T-helper 1 cell treated with Interleukin-12 subunit alpha and Interleukin-12 subunit beta and Interleukin-4 antibody, amounts not matched to agents 30 μg/mL and 1 μg/mL, for 36 hours (primary cell): ENCODE results near the gene MEMO1.

Experiments used
- H3K27ac Mint-ChIP-seq: one replicate; pipeline ENCODE4 v1.8.0; 2021; ENCODE audit warnings: mild to moderate bottlenecking, mixed read lengths
- H3K27me3 Mint-ChIP-seq: one replicate; pipeline ENCODE4 v1.8.0; 2021; ENCODE audit warnings: low read depth, mixed read lengths
- H3K36me3 Mint-ChIP-seq: one replicate; pipeline ENCODE4 v1.8.0; 2021; ENCODE audit warnings: low read depth, mixed read lengths
- H3K4me1 Mint-ChIP-seq: one replicate; pipeline ENCODE4 v1.8.0; 2021; ENCODE audit warnings: low read depth, mixed read lengths
- H3K4me3 Mint-ChIP-seq: one replicate; pipeline ENCODE4 v1.8.0; 2021; ENCODE audit warnings: mild to moderate bottlenecking, moderate library complexity, mixed read lengths
- H3K9me3 Mint-ChIP-seq: one replicate; pipeline ENCODE4 v1.8.0; 2021; ENCODE audit warnings: mixed read lengths

Gene MEMO1

DNA sequence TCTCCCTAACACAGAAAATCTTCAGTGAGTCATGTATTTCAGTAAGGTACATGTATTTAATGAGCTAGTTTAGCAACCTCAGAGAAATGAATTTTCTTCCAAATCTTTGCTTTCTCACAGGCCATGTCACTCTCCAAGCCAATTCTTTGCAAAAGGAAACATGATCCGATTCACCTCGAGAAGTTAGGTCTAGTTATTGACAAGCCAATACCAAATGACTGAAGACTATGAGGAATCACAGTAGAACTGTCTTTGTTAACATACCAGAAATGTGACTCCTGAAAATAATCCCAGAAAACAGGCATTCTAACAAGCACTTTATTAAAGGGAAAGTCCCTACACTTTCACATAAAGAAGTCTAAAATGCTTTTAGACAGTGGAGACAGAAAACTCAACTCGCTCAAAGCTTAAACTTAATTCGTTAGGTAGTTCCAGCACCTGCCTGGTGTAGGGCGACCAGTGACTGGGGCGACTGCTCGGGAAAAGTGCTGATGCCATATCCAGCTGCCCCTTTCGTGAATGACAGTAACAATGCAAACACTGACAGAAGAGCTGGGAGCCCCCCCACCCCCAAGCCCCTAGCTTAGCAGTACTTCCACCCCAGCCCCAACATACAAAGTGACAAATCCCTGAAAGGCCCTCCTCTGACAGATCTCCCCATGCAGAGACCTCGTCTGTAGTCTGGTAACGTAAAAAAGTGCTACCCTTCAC lies 1.8 kb downstream of the MEMO1 start:
- no peaks in the 10 kb centered on the region for H3K27me3 Mint-ChIP-seq
- peak overlapping the region; percentile 96 for H3K4me3 Mint-ChIP-seq
- peak overlapping the region; percentile 83 for H3K27ac Mint-ChIP-seq
- H3K9me3 Mint-ChIP-seq = no peaks in the 10 kb centered on the region
- peaks cover 50% of the 10 kb centered on the region for H3K4me1 Mint-ChIP-seq
- H3K36me3 Mint-ChIP-seq = peaks cover 9% of the 10 kb centered on the region

DNA sequence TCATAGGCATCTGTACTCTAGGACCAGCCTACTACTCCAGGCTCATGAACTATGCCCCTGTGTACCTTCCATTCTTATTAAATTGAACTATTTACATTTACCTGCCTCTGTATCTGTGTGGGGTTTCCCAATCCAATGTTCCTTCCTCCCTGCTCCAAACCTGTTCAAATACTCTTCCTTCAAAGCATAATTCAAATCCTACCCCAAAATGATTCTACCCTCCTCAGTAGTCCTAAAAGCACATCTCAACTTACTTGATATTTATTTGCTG lies 3.8 kb downstream of the MEMO1 start:
- Mint-ChIP-seq H3K36me3 (peaks cover 9% of the 10 kb centered on the region), H3K4me3 (no peak overlapping the region), H3K9me3 (no peaks in the 10 kb centered on the region), H3K27ac (no peak overlapping the region), H3K4me1 (peaks cover 52% of the 10 kb centered on the region), H3K27me3 (no peaks in the 10 kb centered on the region)

DNA sequence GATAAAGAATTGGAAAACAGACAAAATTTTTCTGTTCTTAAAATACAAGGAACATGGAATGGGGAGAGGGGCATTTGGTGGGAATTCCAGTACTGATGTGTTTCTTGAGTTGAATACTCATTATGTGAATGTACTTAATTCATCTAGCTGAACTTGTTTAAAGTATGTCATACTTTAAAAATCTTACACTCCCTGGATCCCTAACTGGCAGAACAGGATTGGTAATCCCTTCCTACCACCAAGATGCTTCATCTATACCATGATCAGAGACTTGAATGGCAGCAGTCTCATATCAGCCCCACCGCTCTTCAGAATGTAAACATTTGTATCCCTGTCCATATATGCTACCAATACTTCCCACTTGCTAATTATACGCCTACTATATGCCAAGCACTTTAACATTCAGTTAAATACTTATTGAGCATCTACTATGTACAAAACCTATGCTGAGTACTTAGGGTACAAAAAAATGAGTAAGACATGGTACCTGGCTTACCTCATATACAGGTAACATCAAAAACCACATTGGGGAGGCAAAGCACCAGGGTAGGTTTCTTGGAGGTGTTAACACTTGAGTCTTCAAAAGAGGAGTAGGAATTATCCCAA lies 5.3 kb downstream of the MEMO1 start:
- no peaks in the 10 kb centered on the region for H3K9me3 Mint-ChIP-seq
- no peaks in the 10 kb centered on the region for H3K27me3 Mint-ChIP-seq
- no peak overlapping the region for H3K27ac Mint-ChIP-seq
- no peak overlapping the region for H3K4me3 Mint-ChIP-seq
- peaks cover 42% of the 10 kb centered on the region for H3K4me1 Mint-ChIP-seq
- H3K36me3 Mint-ChIP-seq = peaks cover 9% of the 10 kb centered on the region

DNA sequence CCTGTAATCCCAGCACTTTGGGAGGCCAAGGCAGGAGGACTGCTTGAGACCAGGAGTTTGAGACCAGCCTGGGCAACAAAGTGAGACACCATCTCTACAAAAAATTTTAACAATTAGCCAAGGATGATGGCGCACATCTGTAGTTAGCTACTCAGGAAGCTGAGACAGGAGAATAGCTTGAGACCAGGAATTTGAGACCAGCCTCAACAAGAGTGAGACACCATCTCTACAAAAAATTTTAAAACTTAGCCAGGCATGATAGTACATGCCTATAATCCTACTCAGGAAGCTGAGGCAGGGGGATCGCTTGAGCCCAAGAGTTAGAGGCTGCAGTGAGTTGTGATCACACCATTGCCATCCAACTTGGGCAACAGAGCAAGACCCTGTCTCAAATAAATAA lies 7.0 kb downstream of the MEMO1 start:
- Mint-ChIP-seq H3K27me3 (no peaks in the 10 kb centered on the region), H3K4me3 (no peak overlapping the region), H3K4me1 (peaks cover 44% of the 10 kb centered on the region), H3K27ac (no peak overlapping the region), H3K36me3 (peaks cover 9% of the 10 kb centered on the region), H3K9me3 (no peaks in the 10 kb centered on the region)

DNA sequence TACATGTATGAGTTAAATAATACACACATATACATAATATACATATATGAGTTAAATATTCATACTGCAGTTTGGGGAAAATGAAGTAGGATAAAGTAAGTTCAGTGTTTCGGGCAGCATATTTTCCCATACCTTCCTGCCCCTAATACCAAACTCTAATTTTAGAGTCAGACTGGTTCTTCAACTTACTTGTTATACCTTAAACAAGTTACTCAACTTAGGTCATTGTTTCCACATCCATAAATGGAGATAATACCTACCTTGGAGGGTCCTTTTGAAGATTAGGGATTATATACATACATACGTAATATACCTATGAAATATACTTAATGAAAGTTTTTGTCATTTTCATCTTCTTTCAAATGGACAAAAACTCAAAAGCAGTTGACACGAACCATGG lies 8.4 kb downstream of the MEMO1 start:
- peaks cover 10% of the 10 kb centered on the region for H3K36me3 Mint-ChIP-seq
- peaks cover 44% of the 10 kb centered on the region for H3K4me1 Mint-ChIP-seq
- H3K27ac Mint-ChIP-seq = no peak overlapping the region
- H3K9me3 Mint-ChIP-seq = no peaks in the 10 kb centered on the region
- no peak overlapping the region for H3K4me3 Mint-ChIP-seq
- no peaks in the 10 kb centered on the region for H3K27me3 Mint-ChIP-seq

DNA sequence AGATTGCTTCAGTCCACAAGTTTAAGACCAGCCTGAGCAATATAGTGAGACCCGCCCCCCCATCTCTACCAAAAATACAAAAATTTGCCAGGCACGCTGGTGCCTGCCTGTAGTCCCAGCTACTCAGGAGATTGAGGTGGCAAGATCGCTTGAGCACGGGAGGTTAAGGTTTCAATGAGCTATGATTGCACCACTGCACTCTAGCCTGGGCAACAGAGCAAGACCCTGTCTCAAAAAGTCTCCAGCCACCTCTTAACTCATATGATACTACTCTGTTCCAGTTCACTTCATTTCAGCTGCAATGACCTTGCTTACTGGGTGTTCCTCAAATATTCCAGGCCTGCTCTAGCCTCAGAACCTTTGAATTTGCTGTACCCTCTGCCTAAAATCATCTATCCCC lies 11.4 kb downstream of the MEMO1 start:
- Mint-ChIP-seq H3K36me3 (peaks cover 4% of the 10 kb centered on the region), H3K27me3 (no peaks in the 10 kb centered on the region), H3K27ac (no peak overlapping the region), H3K4me1 (peaks cover 33% of the 10 kb centered on the region), H3K9me3 (no peaks in the 10 kb centered on the region), H3K4me3 (no peak overlapping the region)

DNA sequence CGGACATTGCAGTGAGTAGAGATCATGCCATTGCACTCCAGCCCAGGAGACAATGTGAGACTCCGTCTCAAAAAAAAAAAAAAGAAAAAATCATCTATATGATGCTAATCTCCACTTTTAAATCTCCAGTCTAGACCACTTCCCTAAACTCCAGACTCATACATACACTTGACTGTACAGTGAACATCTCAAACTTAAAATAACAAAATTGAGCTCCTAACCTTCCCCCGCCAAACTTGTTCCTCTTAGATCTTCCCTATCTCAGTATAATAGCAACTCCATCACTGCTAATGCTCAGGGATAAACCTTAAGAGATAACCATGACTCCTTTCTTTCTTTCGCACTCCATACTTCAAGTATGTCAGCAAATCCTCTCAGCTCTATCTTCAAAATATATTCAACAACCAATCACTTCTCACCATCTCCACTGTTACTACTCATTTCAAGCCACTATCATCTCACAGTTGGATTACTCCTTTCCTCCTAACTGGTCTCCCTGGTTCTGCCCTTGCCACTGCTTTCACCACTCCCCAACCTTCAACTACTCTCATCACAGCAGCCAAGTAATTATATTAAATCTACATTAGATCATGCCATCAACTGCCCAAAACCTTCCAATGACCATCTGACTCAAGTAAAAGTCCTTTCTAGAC lies 12.0 kb downstream of the MEMO1 start:
- H3K9me3 Mint-ChIP-seq = no peaks in the 10 kb centered on the region
- H3K27me3 Mint-ChIP-seq = no peaks in the 10 kb centered on the region
- peaks cover 29% of the 10 kb centered on the region for H3K4me1 Mint-ChIP-seq
- peak overlapping the region; percentile 0 for H3K4me3 Mint-ChIP-seq
- peaks cover 4% of the 10 kb centered on the region for H3K36me3 Mint-ChIP-seq
- H3K27ac Mint-ChIP-seq = peak overlapping the region; percentile 21

DNA sequence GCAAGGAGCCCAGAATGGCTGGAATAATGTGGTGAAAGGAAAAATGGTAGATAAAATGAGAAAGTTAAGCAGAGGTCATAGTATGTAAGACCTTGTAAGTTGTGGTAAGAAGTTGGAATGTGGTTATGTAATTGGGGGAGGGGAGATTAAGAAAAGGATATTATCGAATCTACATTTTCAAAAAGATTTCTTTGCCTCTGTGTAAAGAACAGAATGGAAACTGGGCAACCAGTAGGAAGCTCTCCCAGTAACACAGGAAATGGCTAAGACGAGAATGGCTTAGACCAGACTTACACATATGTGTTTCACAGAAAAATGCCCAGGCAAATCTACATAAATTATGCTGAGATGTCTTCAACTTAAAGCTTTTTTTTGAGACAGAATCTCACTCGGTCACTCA lies 13.2 kb downstream of the MEMO1 start:
- H3K36me3 Mint-ChIP-seq = peaks cover 5% of the 10 kb centered on the region
- no peaks in the 10 kb centered on the region for H3K27me3 Mint-ChIP-seq
- H3K4me3 Mint-ChIP-seq = no peak overlapping the region
- H3K9me3 Mint-ChIP-seq = no peaks in the 10 kb centered on the region
- no peak overlapping the region for H3K27ac Mint-ChIP-seq
- H3K4me1 Mint-ChIP-seq = peaks cover 27% of the 10 kb centered on the region

DNA sequence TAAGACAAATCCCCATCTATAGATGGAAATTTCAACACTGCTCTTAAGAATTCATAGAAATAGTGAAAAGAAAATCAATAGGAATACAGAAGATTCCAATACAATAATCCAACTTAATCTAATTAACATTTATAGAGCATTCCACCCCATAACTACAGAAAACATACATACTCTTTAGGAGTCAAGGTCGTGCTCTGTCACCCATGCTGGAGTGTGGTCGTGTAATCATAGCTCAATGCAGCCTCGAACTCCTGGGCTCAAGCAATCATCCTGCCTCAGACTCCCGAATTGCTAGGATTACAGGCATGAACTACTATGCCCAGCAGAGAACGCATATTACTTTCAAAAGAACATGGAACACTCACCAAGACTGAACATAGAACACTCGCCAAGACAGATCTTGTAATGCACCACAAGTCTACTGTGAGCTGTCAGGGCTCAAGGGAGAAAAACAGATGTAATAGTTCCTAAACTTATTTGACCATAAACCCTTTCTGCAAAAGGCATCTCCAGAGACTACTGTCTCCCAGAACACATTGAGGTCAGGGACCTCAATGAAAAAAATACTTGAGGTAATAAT lies 14.1 kb downstream of the MEMO1 start:
- H3K27me3 Mint-ChIP-seq = no peaks in the 10 kb centered on the region
- H3K27ac Mint-ChIP-seq = no peak overlapping the region
- peaks cover 31% of the 10 kb centered on the region for H3K4me1 Mint-ChIP-seq

DNA sequence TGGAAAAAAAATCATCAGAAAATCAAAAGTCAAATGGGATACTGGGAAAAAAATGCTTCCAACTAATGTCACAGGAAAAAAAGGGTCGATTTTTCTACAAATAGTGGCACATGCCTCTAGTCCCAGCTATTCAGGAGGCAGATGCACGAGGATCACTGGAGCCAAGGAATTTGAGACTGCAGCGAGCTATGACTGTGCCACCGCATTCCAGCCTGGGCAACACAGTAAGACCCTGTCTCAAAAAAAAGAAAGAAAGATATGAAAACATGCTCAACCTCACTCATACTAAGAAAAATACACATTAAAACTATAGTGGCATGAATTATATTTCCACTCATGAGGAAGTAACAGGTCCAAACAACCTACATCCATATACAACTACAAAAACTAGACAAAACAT lies 17.9 kb downstream of the MEMO1 start:
- H3K36me3 Mint-ChIP-seq = peaks cover 7% of the 10 kb centered on the region
- peaks cover 25% of the 10 kb centered on the region for H3K4me1 Mint-ChIP-seq
- no peaks in the 10 kb centered on the region for H3K9me3 Mint-ChIP-seq
- no peak overlapping the region for H3K27ac Mint-ChIP-seq
- no peak overlapping the region for H3K4me3 Mint-ChIP-seq
- no peaks in the 10 kb centered on the region for H3K27me3 Mint-ChIP-seq

More for the DNA sequence above, 14.1 kb downstream of the MEMO1 start:
- Mint-ChIP-seq H3K36me3 (peaks cover 9% of the 10 kb centered on the region), H3K9me3 (no peaks in the 10 kb centered on the region), H3K4me3 (no peak overlapping the region)

DNA sequence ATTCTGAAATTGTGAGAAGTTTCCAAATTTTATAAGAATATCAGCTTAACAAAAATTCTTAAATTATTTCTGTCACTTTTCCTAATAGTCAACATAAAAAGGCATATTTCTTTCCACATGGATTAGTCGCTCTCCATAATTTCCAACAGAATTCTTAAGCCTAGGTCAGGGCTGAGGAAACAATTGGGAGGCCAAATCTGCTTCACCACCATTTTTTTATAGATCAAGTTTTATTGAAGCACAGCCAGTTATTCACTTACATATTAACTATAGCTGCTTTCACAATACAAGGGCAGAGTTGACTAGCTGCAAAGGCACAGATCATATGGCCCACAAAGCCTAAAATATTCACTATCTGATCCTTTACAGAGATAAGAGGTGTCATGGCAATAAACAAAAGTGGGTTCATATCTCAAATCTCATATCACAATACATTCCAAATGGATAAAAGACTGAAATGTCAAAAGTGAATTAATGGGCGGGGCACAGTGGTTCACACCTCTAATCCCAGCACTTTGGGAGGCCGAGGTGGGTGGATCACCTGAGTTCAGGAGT lies 18.7 kb downstream of the MEMO1 start:
- H3K4me3 Mint-ChIP-seq = no peak overlapping the region
- H3K4me1 Mint-ChIP-seq = peaks cover 21% of the 10 kb centered on the region
- peaks cover 5% of the 10 kb centered on the region for H3K36me3 Mint-ChIP-seq
- no peaks in the 10 kb centered on the region for H3K27me3 Mint-ChIP-seq
- no peak overlapping the region for H3K27ac Mint-ChIP-seq
- H3K9me3 Mint-ChIP-seq = no peaks in the 10 kb centered on the region

DNA sequence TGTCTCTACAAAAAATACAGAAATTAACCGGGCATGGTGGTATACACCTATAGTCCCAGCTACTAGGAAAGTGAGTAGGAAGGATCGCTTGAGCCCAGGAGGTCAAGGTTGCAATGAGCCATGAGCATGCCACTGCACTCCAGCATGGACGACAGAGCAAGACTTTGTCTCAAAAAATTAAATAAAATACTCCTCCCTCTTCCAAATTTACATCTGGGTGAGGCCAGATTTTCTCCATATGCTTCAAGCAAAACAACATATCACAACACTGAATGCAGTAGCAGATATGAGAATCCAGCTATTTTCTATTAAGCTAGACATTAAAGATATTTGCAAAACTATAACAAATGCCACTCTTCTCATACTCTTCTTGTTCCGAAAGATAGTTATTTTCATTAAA lies 20.9 kb downstream of the MEMO1 start:
- Mint-ChIP-seq H3K27me3 (no peaks in the 10 kb centered on the region), H3K36me3 (peaks cover 5% of the 10 kb centered on the region), H3K4me3 (no peak overlapping the region), H3K27ac (no peak overlapping the region), H3K9me3 (no peaks in the 10 kb centered on the region), H3K4me1 (peaks cover 15% of the 10 kb centered on the region)

DNA sequence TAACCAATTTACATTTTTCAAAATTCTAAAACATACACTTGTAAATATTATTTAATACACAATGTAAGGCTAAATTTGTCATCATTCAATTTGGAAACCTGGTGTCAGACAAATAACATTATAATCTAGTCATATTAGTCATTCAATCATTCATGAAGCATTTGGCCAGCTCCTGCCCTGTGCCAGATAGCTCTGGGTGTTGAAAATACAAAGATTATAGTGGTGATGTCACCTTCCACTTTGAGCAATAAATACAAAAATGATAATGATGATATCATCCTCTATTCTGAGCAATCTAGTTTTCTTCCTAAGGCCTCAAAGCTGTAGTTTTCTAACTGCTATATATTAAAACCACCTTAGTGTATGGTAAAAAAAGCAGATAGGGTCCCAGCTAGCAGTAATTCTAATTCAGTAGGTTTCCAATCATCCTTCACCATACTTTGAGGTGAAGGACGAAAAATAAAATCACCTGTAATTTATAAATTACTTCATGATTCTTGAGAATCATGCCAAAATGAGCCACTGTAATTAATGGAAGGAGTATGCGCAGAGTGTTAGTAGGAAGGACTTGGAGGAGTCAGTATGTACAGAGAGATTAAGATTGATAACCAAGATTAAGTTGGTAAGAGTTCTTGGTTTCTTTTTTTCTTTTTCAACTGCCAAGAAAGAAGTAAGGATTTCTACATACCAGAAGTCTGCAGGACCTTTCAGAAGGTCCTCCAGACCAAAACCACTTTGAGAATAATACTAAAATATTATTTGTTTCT lies 23.2 kb downstream of the MEMO1 start:
- no peak overlapping the region for H3K4me3 Mint-ChIP-seq
- no peaks in the 10 kb centered on the region for H3K9me3 Mint-ChIP-seq
- H3K36me3 Mint-ChIP-seq = peaks cover 11% of the 10 kb centered on the region
- H3K27me3 Mint-ChIP-seq = no peaks in the 10 kb centered on the region
- H3K4me1 Mint-ChIP-seq = peaks cover 13% of the 10 kb centered on the region
- no peak overlapping the region for H3K27ac Mint-ChIP-seq

DNA sequence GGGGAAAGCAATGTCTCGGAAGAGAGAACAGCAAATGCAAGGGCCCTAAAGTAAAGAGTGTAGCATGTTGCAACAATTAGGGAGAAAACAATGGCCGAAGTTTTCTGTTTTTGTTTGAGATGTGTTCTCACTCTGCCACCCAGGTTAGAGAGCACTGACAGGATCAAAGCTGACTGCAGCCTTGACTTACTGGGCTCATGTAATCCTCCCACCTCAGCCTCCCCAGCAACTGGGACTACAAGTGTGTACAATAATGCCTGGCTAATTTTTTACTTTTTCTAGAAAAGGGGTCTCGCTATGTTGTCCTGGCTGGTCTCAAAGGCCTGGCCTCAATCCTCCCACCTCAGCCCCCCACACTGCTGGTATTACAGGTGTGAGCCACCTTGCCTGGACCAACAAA lies 23.9 kb downstream of the MEMO1 start:
- Mint-ChIP-seq H3K4me3 (no peak overlapping the region), H3K9me3 (no peaks in the 10 kb centered on the region), H3K36me3 (peaks cover 8% of the 10 kb centered on the region), H3K27me3 (no peaks in the 10 kb centered on the region), H3K4me1 (peaks cover 9% of the 10 kb centered on the region), H3K27ac (no peak overlapping the region)
